NT2/D1 (cell line): ENCODE measurements around the gene GASK1A.

Experiments
- DNase-seq: peaks from one replicate; pipeline ENCODE4 v3.0.0-alpha.2; 2011; ENCODE audit warnings: low read depth, low spot score
- H3K27me3 ChIP-seq: 2 replicates; pipeline ENCODE4 v1.6.0; 2011; ENCODE audit warnings: mild to moderate bottlenecking; ENCODE audit not compliant: insufficient read length, insufficient read depth
- H3K36me3 ChIP-seq: 2 replicates; pipeline ENCODE4 v1.6.1; 2011; ENCODE audit warnings: mild to moderate bottlenecking, low read length, mixed read lengths; ENCODE audit not compliant: insufficient read depth, insufficient read length
- H3K4me1 ChIP-seq: 2 replicates; pipeline ENCODE4 v1.5.1; 2011; ENCODE audit not compliant: insufficient read depth, insufficient read length
- H3K4me3 ChIP-seq: 2 replicates; pipeline ENCODE4 v1.5.1; 2011; ENCODE audit warnings: low read depth; ENCODE audit not compliant: insufficient read length
- H3K9ac ChIP-seq: 2 replicates; pipeline ENCODE4 v1.6.0; 2011; ENCODE audit warnings: low read depth; ENCODE audit not compliant: insufficient read length
- H3K9me3 ChIP-seq: 2 replicates; pipeline ENCODE4 v1.5.1; 2011; ENCODE audit warnings: mild to moderate bottlenecking, low read length; ENCODE audit not compliant: insufficient read depth
- SUZ12 ChIP-seq: IDR thresholded peaks from 2 replicates; pipeline ENCODE4 v1.6.1; 2011; ENCODE audit not compliant: insufficient read length, insufficient read depth; ENCODE audit errors: extremely low read depth
- YY1 ChIP-seq: IDR thresholded peaks from 2 replicates; pipeline ENCODE4 v1.6.1; 2011; ENCODE audit not compliant: insufficient read length, insufficient read depth
- ZNF274 ChIP-seq: IDR thresholded peaks from 2 replicates; pipeline ENCODE4 v1.6.1; 2011; ENCODE audit warnings: mild to moderate bottlenecking, low read depth, low read length

Gene GASK1A

GRCh38 chr3:43018246-43018645, 39.1 kb downstream of the GASK1A start:
- H3K9ac ChIP-seq: no peak overlapping the region
- H3K4me1 ChIP-seq: no peaks in the 10 kb centered on the region
- no peak for DNase-seq
- no peaks in the 10 kb centered on the region for H3K27me3 ChIP-seq
- H3K36me3 ChIP-seq: no peaks in the 10 kb centered on the region
- H3K4me3 ChIP-seq: no peak overlapping the region
- H3K9me3 ChIP-seq: peaks cover 64% of the 10 kb centered on the region
- no peak for TF ChIP-seq ZNF274
- no peak for TF ChIP-seq YY1
- TF ChIP-seq SUZ12: no peak

- TF ChIP-seq SUZ12 (no peak), YY1 (no peak), ZNF274 (no peak)
- no peak for DNase-seq
- Histone ChIP-seq H3K27me3 (no peaks in the 10 kb centered on the region), H3K36me3 (no peaks in the 10 kb centered on the region), H3K9ac (no peak overlapping the region), H3K4me3 (no peak overlapping the region), H3K4me1 (no peaks in the 10 kb centered on the region), H3K9me3 (peaks cover 54% of the 10 kb centered on the region; the same call in 1 of the 2 replicates)
Observed at GRCh38 chr3:43019006-43019809, 40.1 kb downstream of the GASK1A start.

DNA sequence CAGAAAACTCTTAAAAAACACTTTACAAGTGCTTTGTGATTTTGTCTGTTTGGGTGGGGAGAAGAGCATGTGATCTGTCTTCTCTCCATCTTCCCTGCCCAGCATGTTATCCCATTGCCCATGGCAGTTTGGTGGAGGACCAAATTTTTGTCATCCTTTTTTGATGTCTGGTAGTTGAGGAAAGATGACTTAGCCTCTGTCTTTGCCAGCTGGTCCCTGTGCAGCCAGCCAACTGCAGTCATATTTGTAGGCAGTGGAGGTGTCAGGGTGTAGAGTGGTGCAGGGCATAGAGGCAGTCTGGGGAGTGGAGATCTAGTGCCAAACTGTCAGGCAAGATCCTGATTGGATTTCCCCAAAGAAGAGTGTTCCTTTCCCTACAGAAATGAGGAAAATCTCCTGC, 40.7 kb downstream of the GASK1A start:
- TF ChIP-seq SUZ12 (no peak), ZNF274 (no peak), YY1 (no peak)
- H3K9ac ChIP-seq: no peak overlapping the region
- peaks cover 48% of the 10 kb centered on the region; the same call in 1 of the 2 replicates for H3K9me3 ChIP-seq
- no peak for DNase-seq
- H3K4me3 ChIP-seq: no peak overlapping the region
- H3K4me1 ChIP-seq: no peaks in the 10 kb centered on the region
- no peaks in the 10 kb centered on the region for H3K36me3 ChIP-seq
- H3K27me3 ChIP-seq: no peaks in the 10 kb centered on the region

DNA sequence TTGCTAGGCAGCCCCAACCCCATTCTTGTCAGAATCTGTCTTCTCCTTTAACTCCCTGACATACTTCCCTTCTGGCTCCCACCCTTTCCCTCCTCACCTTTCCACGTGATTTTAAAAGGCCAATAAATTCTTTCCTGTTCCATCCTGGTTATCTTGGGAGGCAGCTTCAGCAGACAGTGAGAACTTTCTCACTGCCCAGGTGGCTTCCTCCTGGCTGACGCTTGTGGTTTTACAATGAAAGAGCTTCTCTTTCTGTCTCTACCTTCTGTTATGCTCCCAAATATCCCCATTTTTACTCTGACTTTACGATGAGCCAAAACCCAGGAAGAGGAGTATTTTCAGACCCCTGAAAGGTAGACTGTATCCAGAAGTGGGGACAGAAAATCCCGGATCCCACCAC, 42.1 kb downstream of the GASK1A start:
- Histone ChIP-seq H3K4me1 (no peaks in the 10 kb centered on the region), H3K9ac (no peak overlapping the region), H3K36me3 (no peaks in the 10 kb centered on the region), H3K27me3 (no peaks in the 10 kb centered on the region), H3K9me3 (peaks cover 35% of the 10 kb centered on the region; the same call in 1 of the 2 replicates), H3K4me3 (no peak overlapping the region)
- TF ChIP-seq YY1 (no peak), SUZ12 (no peak)
- no peak for DNase-seq

- H3K9ac ChIP-seq: no peak overlapping the region
- no peaks in the 10 kb centered on the region for H3K27me3 ChIP-seq
- TF ChIP-seq YY1: no peak
- no peak for TF ChIP-seq ZNF274
- no peak for TF ChIP-seq SUZ12
- H3K36me3 ChIP-seq: no peaks in the 10 kb centered on the region
- DNase-seq: no peak
- H3K9me3 ChIP-seq: peaks cover 31% of the 10 kb centered on the region; the same call in 1 of the 2 replicates
- no peaks in the 10 kb centered on the region for H3K4me1 ChIP-seq
- no peak overlapping the region for H3K4me3 ChIP-seq
Observed at GRCh38 chr3:43022121-43022520, 43.0 kb downstream of the GASK1A start.

GRCh38 chr3:43023066-43023465, 44.0 kb downstream of the GASK1A start:
- no peaks in the 10 kb centered on the region for H3K4me1 ChIP-seq

DNA sequence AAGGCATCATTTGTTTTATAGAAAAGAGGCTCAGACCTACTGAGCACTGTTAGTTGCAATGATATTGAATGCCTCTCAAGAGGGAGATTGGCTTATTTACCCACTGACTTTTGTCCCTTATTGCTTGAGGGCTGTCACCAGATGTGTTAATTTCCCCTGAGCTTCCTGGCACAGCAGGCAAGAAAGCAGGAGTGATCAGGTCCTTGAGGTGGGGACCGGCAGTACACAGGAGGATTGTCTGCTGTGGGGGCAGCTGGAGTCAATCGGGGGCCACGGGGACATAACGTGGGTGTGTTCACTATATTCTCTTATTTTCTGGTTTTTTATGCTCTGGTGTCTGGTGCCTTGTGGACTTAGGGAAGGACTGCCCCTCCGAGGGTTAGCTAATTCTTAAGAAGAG, 44.6 kb downstream of the GASK1A start:
- H3K36me3 ChIP-seq: no peaks in the 10 kb centered on the region
- H3K9me3 ChIP-seq: peaks cover 36% of the 10 kb centered on the region; the same call in 1 of the 2 replicates
- no peak overlapping the region for H3K9ac ChIP-seq
- TF ChIP-seq SUZ12 (no peak), YY1 (no peak), ZNF274 (no peak)
- H3K4me3 ChIP-seq: no peak overlapping the region
- no peak for DNase-seq
- no peaks in the 10 kb centered on the region for H3K4me1 ChIP-seq
- H3K27me3 ChIP-seq: no peaks in the 10 kb centered on the region

More at GRCh38 chr3:43023066-43023465, 44.0 kb downstream of the GASK1A start:
- TF ChIP-seq SUZ12 (no peak), YY1 (no peak), ZNF274 (no peak)
- peak; percentile 18 for DNase-seq
- peaks cover 31% of the 10 kb centered on the region; the same call in 1 of the 2 replicates for H3K9me3 ChIP-seq
- no peak overlapping the region for H3K9ac ChIP-seq
- H3K27me3 ChIP-seq: no peaks in the 10 kb centered on the region
- H3K36me3 ChIP-seq: no peaks in the 10 kb centered on the region
- H3K4me3 ChIP-seq: no peak overlapping the region
